Stimulated activated CD8-positive, alpha-beta memory T cell treated with anti-CD3 and anti-CD28 coated beads, Interleukin-12 subunit alpha, Interleukin-12 subunit beta, amount 100 ng/mL, for 1 hour (primary cell): ENCODE measurements around the gene UVRAG.

Source experiments
- DNase-seq: peaks from one replicate; pipeline ENCODE4 v3.0.0-alpha.2; 2020; ENCODE audit warnings: low read depth

Gene UVRAG

DNA sequence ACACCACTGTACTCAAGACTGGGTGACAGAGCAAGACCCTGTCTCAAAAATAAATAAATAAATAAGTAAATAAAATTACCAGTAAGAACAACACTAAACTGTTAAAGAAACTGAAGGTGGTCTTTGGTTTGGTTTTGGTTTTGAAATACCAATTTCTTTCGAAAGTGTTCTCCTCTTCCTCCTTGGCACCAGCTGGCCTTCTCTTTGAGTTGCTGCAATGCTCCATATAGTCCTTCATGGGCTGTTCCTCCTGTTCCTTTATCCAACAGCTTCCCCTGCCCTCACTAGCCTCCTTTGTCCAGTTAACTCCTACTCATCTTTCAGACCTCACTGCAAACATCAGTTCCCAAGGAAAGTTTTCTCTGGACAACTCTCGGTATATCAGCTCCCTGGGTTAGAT lies 5.0 kb upstream of the UVRAG start:
- DNase-seq, result no peak

GRCh38 chr11:75810637-75811390 lies 4.2 kb upstream of the UVRAG start:
- no peak for DNase-seq

DNA sequence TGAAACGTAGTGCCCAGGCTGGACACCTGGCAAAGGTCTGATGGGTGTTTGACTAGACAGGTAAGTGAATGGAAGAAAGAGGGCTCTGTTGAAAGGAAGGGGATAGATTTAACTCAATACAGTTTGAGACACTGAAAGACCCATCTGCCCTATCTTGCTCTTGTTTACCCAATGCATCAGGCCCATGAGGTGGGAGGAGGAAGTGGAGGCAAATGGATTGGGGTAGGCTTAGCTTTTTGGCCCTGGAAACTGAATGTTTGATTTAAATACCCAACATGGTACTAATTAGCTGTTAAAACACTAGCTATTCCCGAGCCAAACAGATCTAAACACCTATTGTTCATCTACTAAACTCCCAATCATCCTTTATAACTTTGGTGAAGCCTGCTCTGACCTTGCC lies 3.5 kb upstream of the UVRAG start:
- no peak for DNase-seq

- no peak for DNase-seq
Measured at GRCh38 chr11:75812542-75813040, 2.4 kb upstream of the UVRAG start.

GRCh38 chr11:75813124-75813523 lies 1.9 kb upstream of the UVRAG start:
- no peak for DNase-seq

GRCh38 chr11:75813622-75814039 lies 1.4 kb upstream of the UVRAG start:
- DNase-seq, result no peak

GRCh38 chr11:75814363-75814676 lies 690 bp upstream of the UVRAG start:
- DNase-seq, result no peak

DNA sequence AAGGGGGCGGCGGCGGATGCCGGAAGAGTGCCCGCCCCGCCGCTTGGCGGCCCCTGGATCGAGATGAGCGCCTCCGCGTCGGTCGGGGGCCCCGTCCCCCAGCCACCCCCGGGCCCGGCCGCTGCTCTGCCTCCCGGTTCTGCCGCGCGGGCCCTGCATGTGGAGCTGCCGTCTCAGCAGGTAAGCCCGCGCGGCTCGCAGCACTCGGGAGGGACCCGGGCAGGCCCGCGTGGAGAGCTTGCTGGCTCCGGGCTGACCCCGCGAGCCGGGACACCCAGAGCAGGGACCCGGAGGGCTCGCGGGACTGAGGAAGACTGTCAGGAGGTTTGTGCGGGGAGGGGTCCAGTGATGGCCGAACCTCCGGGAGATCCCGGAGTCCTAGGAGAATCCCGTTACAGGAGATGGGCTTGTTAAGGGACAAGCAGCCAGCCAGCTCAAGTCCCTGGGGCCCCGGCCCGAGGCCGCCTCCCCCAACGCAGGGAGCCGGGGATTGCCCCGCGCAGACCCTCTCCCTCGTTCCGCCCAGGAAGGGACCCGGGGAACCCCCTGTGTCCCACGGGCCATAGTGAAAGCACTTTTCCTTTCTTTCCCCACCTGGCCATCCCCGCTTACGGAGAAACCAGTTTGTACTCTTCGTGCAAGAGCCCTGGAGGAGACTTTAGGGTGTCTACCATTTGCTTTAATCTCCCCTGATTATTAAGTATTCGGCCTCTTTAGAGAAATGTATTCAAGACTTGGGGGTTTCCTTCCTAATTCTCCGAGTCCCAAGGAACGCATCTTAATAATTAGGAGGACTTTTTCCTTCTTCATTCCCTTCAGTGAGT lies 547 bp downstream of the UVRAG start:
- peak; percentile 4 for DNase-seq

DNA sequence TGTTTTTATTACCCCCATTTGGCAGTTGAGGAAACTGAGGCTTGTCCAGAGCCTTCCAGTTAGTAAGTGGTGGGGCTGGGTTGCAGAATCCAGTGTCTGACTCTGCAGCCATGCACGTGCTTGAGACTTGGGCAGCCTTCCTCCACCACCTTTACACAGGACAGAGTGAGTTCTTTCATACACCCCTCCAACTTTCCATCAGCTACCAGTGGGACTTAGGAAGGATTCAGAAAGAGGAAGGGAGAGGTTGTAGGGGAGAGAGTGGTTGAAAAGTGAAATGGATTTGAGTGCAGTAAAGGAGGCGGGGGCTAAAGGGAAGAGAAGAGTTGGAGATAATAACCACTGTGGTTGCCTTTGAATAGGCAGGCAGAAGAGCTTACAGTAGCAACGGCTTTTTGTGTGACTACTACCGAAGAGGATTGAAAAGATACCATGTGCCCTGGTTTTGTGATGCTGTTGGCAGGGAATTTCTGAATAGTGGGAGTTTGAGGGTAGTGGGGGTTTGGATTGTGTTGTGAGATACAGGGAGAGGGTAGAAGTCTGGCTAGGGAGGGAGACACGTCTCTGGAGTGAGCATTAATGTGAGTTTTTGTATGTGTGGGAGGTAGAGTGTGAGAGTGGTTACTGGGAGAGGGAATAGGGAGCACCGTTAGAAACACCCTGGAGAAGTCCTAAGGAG lies 1.7 kb downstream of the UVRAG start:
- DNase-seq, result no peak

GRCh38 chr11:75820645-75821044 lies 5.6 kb downstream of the UVRAG start:
- no peak for DNase-seq

- no peak for DNase-seq
Measured at GRCh38 chr11:75821202-75821601, 6.2 kb downstream of the UVRAG start.

GRCh38 chr11:75822541-75822940 lies 7.5 kb downstream of the UVRAG start:
- no peak for DNase-seq

DNA sequence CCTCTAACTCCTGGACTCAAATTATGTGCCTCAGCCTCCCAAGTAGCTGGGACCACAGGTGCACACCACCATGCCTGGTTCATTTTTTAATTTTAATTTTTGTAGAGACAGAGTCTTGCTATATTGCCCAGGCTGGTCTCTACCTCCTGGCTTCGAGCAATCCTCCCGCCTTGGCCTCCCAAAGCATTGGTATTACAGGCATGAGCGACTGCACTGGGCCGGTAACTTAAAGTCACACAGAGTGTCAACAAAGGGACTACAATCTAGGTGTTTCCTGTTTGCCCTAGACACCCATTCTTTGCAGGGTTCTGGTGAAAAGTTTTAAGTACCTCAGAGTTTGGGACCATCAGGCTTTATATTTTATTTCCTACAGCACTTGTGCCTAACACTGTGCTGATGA lies 8.4 kb downstream of the UVRAG start:
- no peak for DNase-seq

DNA sequence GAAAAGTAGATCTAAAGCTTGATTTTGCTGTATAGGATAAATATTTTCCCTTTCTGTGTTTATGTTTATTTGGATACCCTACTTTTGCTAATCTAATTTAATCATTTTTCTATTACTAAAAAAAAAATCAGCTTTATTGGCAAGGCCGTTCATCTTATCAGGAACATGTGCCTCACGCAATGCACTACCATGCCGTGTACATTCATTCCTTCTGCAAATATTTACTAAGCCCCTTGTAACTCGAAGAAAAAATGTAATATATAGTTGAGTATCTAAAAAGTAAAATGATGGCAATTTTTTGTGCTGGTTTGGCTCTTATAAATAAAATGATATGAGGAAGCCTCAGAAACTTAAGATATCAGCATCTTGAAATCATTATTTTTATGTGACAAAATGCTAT lies 8.9 kb downstream of the UVRAG start:
- no peak for DNase-seq

GRCh38 chr11:75826461-75827230 lies 11.6 kb downstream of the UVRAG start:
- DNase-seq, result no peak

GRCh38 chr11:75827562-75827961 lies 12.6 kb downstream of the UVRAG start:
- DNase-seq, result no peak

DNA sequence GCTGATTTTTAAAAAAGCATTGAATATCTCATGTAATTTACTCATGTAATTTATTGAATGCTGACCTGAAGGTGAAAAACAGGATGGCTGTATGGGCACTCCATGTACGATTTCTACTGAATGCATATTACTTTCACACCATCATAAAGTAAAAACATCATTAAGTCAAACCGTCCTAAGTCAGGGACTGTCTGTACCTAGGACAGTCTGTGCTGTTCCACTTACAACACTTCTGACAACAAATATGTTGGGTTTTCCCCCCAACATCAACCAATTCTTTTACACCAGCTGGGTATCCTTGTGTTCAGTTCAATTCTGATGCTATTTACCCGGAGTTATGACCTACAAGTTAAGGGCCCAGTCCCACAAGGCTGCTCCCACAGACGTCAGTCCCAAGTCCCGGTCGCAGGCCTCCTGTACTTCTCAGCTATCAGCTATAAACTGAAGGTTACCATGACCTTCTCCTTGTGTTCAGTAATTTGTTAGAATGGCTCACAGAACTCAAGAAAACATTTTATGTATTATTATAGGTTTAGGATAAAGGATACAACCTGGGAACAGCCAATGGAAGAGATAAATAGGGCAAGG lies 17.0 kb downstream of the UVRAG start:
- DNase-seq, result no peak

- no peak for DNase-seq
Measured at GRCh38 chr11:75834728-75835127, 19.7 kb downstream of the UVRAG start.

GRCh38 chr11:75836417-75836816 lies 21.4 kb downstream of the UVRAG start:
- DNase-seq, result no peak

DNA sequence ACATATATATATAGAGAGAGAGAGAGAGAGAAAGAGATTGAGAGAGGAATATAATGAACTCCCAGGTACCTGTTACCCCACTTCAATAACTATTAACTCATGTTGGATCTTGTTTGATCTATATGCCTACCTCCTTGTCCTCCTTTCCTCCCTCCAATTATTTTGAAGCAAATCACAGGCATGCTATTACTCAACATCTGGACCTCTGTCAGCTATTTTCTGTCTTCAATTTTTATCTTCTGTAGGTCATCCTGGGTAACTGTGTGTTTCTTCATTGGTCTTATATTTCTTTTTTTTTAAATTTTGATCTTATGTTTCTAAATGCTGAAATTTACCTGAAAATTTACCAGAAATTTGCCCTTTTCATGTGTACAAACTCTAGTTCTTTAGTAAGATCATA lies 24.8 kb downstream of the UVRAG start:
- no peak for DNase-seq

DNA sequence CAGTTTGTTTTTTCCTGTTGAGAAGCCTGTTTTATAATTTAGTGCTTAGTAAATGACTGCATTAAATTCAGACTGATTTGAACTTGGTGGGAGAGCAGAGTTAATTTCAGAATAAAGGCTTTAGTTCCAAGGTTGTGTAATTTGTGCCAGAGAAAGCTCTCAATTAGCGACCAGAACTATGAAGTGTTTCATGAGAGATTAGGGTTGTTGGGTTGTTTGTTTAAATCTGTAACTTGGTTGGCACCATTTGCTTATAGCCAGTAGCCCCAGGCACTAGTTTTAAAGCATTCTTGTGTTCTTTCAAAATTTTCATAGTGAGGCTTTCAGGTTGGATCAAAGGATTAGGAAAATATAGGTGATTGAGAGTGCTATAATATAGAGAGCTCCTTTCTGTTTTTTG lies 25.5 kb downstream of the UVRAG start:
- no peak for DNase-seq

- DNase-seq, result no peak
Measured at GRCh38 chr11:75841739-75842138, 26.7 kb downstream of the UVRAG start.
